Endodermal cell (in vitro differentiated cells): Measurements from ENCODE around the gene DNM1. TPM values are rescaled to one million over a fixed set of nuclear protein-coding genes. Genes with fewer than 3 reads are reported as not detected.

ENCODE experiments used
- DNase-seq: peaks from one replicate; pipeline ENCODE4 v3.0.0-alpha.2; 2017
- H3K27ac ChIP-seq: 2 replicates; pipeline ENCODE4 v1.5.1; 2013; ENCODE audit warnings: mild to moderate bottlenecking, low read depth, low read length, moderate library complexity
- H3K27me3 ChIP-seq: 2 replicates; pipeline ENCODE4 v1.6.1; 2013; ENCODE audit warnings: mild to moderate bottlenecking, low read length, moderate library complexity; ENCODE audit not compliant: insufficient read depth, control insufficient read depth, poor library complexity, severe bottlenecking
- H3K36me3 ChIP-seq: 2 replicates; pipeline ENCODE4 v1.7.0; 2013; ENCODE audit warnings: mild to moderate bottlenecking, low read length, moderate library complexity; ENCODE audit not compliant: control insufficient read depth, insufficient read depth
- H3K4me1 ChIP-seq: one replicate; pipeline ENCODE4 v1.7.0; 2013; ENCODE audit warnings: low read length; ENCODE audit not compliant: control insufficient read depth, insufficient read depth
- H3K4me3 ChIP-seq: 2 replicates; pipeline ENCODE4 v1.5.1; 2013; ENCODE audit warnings: mild to moderate bottlenecking, low read length, moderate library complexity
- H3K9ac ChIP-seq: 2 replicates; pipeline ENCODE4 v1.6.1; 2013; ENCODE audit warnings: mild to moderate bottlenecking, low read length, moderate library complexity; ENCODE audit not compliant: poor library complexity, severe bottlenecking; ENCODE audit errors: extremely low read depth
- H3K9me3 ChIP-seq: 2 replicates; pipeline ENCODE4 v1.6.1; 2013; ENCODE audit warnings: mild to moderate bottlenecking, low read length, moderate library complexity; ENCODE audit not compliant: control insufficient read depth
- H3K27ac Mint-ChIP-seq: 2 replicates; pipeline ENCODE4 v1.8.0; 2020; ENCODE audit warnings: mixed read lengths
- H3K27me3 Mint-ChIP-seq: 2 replicates; pipeline ENCODE4 v1.8.0; 2021; ENCODE audit warnings: mild to moderate bottlenecking, mixed read lengths; ENCODE audit not compliant: insufficient read depth
- H3K36me3 Mint-ChIP-seq: 2 replicates; pipeline ENCODE4 v1.8.0; 2020; ENCODE audit warnings: low read depth, mixed read lengths
- H3K4me1 Mint-ChIP-seq: 2 replicates; pipeline ENCODE4 v1.8.0; 2020; ENCODE audit warnings: mixed read lengths
- H3K4me3 Mint-ChIP-seq: 2 replicates; pipeline ENCODE4 v1.8.0; 2020; ENCODE audit warnings: mild to moderate bottlenecking, moderate library complexity, mixed read lengths
- H3K9me3 Mint-ChIP-seq: 2 replicates; pipeline ENCODE4 v1.8.0; 2020; ENCODE audit warnings: mild to moderate bottlenecking, mixed read lengths
- CTCF ChIP-seq: fragments of 200-600 bp; sonication (generic); conservative IDR thresholded peaks from 2 replicates; pipeline ENCODE4 v1.5.0; 2021; ENCODE audit warnings: antibody characterized with exemption, mild to moderate bottlenecking
- WGBS, 2 experiments: methylation state at CpG; one replicate each; pipeline versions ENCODE4 v1.1.5 to v1.1.7; 2013; ENCODE audit warnings: missing lambda C conversion rate in 2 of 2, mixed read lengths in 1 of 2; ENCODE audit not compliant: insufficient coverage in 1 of 2, insufficient read length in 1 of 2; 5-methylcytosine and 5-hydroxymethylcytosine counted together
- total RNA-seq, 2 donors: library from RNA; stranded (reverse); fragmentation: NEBNext Ultra II Directional in 1 of 2; extraction: Animal tissue kit (Norgen Biotek cat#: 25700) in 1 of 2; gene quantifications; 2 replicates in 1 of 2; 3 replicates in 1 of 2; pipeline ENCODE4 v1.2.1, GENCODE V29; 2021

Gene DNM1
- total RNA-seq, 2 donors from 2014 or later: 55.8 to 147 TPM

- no peak overlapping the region for H3K9ac ChIP-seq
- no peak overlapping the region for H3K27ac ChIP-seq
- peaks cover 11% of the 10 kb centered on the region for H3K4me1 Mint-ChIP-seq
- no peaks in the 10 kb centered on the region for H3K27me3 ChIP-seq
- no peaks in the 10 kb centered on the region for H3K4me1 ChIP-seq
- no peaks in the 10 kb centered on the region for H3K9me3 ChIP-seq
- DNase-seq: no peak
- TF ChIP-seq CTCF: no peak
- H3K36me3 Mint-ChIP-seq: peaks cover 6% of the 10 kb centered on the region
- 83 to 84% methylated on average over 28 to 39 of the region's 43 CpGs for WGBS, 2 experiments
- H3K27me3 Mint-ChIP-seq: peaks cover 28% of the 10 kb centered on the region
- no peak overlapping the region for H3K4me3 ChIP-seq
- peak overlapping the region; percentile 60 for H3K4me3 Mint-ChIP-seq
- H3K9me3 Mint-ChIP-seq: no peaks in the 10 kb centered on the region
- peaks cover 5% of the 10 kb centered on the region for H3K36me3 ChIP-seq
- peak overlapping the region; percentile 50 for H3K27ac Mint-ChIP-seq
Observed at GRCh38 chr9:128250839-128251731, 47.9 kb downstream of the DNM1 start.

GRCh38 chr9:128251732-128252100 lies 48.5 kb downstream of the DNM1 start:
- Histone ChIP-seq H3K36me3 (peaks cover 6% of the 10 kb centered on the region), H3K27me3 (no peaks in the 10 kb centered on the region), H3K27ac (no peak overlapping the region), H3K4me1 (no peaks in the 10 kb centered on the region), H3K4me3 (no peak overlapping the region), H3K9ac (no peak overlapping the region), H3K9me3 (no peaks in the 10 kb centered on the region)
- peaks cover 6% of the 10 kb centered on the region for H3K36me3 Mint-ChIP-seq
- H3K9me3 Mint-ChIP-seq: no peaks in the 10 kb centered on the region
- H3K4me3 Mint-ChIP-seq: peak overlapping the region; percentile 60
- DNase-seq: no peak
- 87 to 94% methylated on average over 3 of the region's 3 CpGs for WGBS, 2 experiments
- H3K4me1 Mint-ChIP-seq: peaks cover 11% of the 10 kb centered on the region
- H3K27ac Mint-ChIP-seq: no peak overlapping the region
- TF ChIP-seq CTCF: no peak
- H3K27me3 Mint-ChIP-seq: peaks cover 28% of the 10 kb centered on the region

DNA sequence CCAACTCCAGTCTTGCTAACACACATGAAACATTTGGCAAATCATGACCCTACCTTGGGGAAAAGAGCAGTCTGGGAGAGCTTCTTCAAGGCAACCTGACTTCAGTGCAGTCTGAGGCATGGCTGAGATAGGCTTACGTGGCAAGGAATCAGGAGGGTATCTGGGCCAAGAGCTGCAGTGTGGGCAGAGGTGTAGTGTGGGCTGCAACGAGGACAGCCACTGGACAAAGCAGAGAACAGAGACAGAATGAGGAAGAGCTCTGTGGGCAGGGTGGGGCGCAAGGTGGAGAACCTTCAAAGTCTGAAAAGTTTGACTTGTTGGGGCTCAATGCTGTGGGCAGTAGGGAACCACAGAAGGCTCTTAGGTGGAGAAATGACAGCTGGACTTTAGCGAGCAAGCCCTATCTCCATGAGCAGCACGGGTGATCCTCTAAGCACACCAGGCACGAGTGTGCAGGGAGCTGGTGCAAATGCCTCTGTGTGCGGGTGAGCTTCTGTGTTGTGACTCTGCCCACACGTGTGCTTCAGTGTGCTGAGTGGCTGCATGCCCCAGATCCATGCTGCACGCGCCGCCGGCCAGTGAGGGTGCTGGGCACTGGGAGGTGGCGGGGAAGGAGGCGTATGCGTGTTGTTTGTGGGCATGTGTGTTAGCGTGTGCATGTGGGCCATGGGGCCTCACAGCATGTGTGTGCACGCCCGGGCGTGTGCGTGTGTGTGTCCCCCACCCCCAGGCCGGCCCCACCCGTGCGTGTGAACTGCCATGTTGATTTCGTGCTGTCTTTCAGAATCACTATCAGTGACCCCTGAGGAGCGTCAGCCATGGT lies 49.3 kb downstream of the DNM1 start:
- H3K9me3 Mint-ChIP-seq: no peaks in the 10 kb centered on the region
- Histone ChIP-seq H3K4me3 (no peak overlapping the region), H3K27me3 (no peaks in the 10 kb centered on the region), H3K4me1 (no peaks in the 10 kb centered on the region), H3K9me3 (no peaks in the 10 kb centered on the region), H3K9ac (no peak overlapping the region), H3K36me3 (peaks cover 13% of the 10 kb centered on the region), H3K27ac (no peak overlapping the region)
- H3K4me1 Mint-ChIP-seq: peaks cover 11% of the 10 kb centered on the region
- peaks cover 28% of the 10 kb centered on the region for H3K27me3 Mint-ChIP-seq
- DNase-seq: peak; percentile 53
- H3K4me3 Mint-ChIP-seq: no peak overlapping the region
- H3K27ac Mint-ChIP-seq: no peak overlapping the region
- H3K36me3 Mint-ChIP-seq: peaks cover 9% of the 10 kb centered on the region
- no peak for TF ChIP-seq CTCF
- WGBS, 2 experiments: 94 to 96% methylated on average over 25 of the region's 25 CpGs
